GM20431 (cell line): ENCODE results near the gene AHRR.
"Not testable (repeated sequence)": the region's sequence is repeated elsewhere in the genome, so short reads cannot be mapped to it uniquely, and the experiment has no call there.

Experiments
- in situ Hi-C: fragments of 300-500 bp; cut with MseI, MboI; formaldehyde crosslinking; loops from one replicate; pipeline ENCODE4 v1.15.0; 2020; ENCODE audit warnings: low sequenced_read_pairs; ENCODE audit not compliant: unreplicated experiment

The AHRR gene

DNA sequence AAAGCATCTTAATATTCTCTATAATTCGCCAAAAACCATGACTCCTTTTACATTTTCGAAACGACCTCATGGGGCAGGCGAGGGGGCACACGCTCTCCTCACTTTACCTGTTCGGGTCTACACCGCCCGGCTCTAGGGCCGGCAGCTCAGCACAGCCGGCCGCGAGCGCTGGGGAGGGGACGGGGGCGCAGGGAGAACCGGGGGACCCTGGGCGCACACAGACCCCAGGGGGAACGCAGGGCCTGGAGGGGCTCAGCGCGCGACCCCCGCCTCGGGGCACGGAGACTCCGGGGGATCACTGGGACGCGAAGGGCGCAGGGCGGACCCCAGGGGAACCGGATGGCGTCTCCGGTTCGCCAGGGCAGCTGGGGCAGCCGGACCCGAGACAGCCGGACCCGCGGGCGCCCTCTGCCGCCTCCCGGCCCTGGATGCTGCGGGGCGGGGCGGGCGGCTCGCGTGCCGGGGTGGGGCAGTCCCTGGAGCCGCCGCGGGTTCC, at the start of gene AHRR:
AHRR (plus strand) TSS at position 485 of the 496 bp plus-strand sequence. CDS start 22,189 bp downstream, outside the sequence.
- in situ Hi-C loops, result no loop called here

GRCh38 chr5:271828-272167, 49.7 kb upstream of the AHRR start:
- in situ Hi-C loops, result not testable (repeated sequence)

DNA sequence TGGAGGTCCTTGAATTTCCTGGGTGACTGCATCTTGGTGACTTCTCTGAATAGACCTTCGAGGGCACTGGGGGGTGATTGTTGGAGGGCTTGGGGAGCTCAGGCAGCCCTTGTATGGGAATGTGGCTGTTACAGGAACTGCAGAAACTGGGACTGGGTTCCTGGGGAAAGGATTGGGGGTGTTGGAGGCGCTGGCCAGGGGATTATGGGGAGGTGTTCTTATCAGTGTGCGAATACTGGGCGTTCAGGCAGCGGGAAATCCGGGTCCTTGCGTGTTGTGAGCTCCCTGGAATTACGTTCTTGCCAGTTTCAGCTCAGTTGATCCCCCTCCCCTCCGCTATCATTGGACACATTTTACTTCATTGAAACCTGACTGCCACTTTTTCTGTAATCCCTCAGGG, 48.4 kb upstream of the AHRR start:
- in situ Hi-C loops, result not testable (repeated sequence)

- in situ Hi-C loops, result not testable (repeated sequence)
Observed at GRCh38 chr5:273491-273890, 48.0 kb upstream of the AHRR start.

DNA sequence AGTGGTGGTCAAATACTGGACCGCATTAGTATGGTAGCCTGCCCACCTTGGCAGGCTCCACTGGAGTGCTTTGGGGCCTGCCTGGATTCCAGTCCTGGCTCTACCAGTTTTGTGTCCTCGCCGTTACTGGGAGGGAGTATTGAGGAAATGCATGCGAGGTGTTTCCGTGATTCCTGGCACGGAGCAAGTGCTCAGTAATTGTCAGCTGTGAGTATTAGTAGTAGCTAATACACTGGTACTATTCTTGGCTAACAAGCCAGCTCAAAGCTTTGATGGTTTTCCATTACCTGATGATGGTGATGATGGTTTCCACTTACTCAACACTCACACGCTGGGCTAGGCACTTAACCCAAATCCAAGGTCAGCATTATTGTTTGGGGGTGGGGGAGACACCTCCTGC, 47.2 kb upstream of the AHRR start:
- in situ Hi-C loops, result not testable (repeated sequence)

- in situ Hi-C loops, result no loop called here
Observed at GRCh38 chr5:278646-279045, 42.9 kb upstream of the AHRR start.

- in situ Hi-C loops, result not testable (repeated sequence)
Observed at GRCh38 chr5:279051-279665, 42.4 kb upstream of the AHRR start.

DNA sequence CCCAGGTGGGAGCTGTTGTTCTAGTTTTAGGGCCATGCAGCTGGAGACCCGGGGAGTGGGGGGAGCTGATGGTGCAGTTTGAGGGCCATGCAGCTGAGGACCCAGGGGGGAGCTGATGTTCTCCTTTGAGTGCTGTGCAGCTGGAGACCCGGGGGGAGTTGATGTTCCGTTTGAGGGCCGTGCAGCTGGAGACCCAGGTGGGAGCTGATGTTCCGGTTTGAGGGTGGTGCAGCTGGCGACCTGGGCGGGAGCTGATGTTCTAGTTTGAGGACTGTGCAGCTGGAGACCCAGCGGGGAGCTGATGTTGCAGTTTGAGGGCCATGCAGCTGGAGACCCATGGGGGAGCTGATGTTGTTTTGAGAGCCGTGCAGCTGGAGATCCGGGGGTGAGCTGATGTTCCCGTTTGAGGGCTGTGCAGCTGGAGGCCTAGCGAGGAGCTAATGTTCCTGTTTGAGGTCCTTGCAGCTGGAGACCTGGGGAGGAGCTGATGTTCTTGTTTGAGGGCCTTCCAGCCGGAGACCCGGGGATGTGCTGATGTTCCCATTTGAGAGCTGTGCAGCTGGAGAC, 35.4 kb upstream of the AHRR start:
- in situ Hi-C loops, result no loop called here

- in situ Hi-C loops, result not testable (repeated sequence)
Observed at GRCh38 chr5:290200-290599, 31.3 kb upstream of the AHRR start.

DNA sequence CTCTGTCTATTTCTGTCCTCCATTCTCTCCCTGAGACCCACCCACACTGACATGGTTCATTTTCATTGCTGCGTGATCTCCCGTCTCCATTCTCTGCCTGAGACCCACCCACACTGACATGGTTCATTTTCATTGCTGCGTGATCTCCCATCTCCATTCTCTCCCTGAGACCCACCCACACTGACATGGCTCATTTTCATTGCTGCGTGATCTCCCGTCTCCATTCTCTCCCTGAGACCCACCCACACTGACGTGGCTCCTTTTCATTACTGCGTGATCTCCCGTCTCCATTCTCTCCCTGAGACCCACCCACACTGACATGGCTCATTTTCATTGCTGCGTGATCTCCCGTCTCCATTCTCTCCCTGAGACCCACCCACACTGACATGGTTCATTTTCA, 30.2 kb upstream of the AHRR start:
- in situ Hi-C loops, result not testable (repeated sequence)

DNA sequence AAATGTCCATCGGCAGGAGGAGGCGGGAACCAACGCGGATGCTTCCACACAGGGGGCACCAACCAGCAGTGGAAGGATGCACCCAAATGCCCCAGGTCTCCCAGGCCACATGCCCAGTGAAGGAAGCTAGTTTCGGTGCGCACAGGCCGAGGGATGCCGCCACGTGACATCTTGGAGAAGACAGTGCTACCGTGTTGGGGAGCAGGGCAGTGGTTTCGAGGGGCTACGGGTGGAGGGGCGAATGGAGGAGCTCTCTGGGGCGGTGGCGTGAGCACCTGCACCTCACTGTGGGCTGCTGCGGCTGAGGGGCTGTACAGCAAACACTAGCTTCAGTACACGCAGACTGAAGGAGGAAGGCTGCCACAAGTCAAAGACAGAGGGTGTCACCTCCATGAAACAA, 26.7 kb upstream of the AHRR start:
- in situ Hi-C loops, result not testable (repeated sequence)

DNA sequence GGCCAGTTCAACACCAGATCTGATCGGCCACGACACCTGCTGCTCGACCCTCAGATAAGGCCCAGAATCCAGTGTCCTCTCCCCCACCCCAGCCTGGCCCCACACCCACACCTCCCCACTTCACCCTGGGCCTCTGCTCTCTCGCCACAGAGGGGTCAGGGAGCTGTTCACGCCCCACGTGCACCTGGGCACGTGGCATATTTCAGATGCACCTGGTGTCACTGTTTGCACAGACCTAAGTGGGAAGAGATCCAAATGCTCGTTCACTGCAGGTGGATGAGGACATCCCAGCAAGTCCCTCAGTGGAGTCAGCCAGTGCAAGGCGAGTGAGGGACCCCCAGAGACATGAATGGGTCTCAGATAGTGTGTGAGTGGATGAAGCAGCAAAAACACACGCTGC, 25.3 kb upstream of the AHRR start:
- in situ Hi-C loops, result not testable (repeated sequence)

GRCh38 chr5:296954-297353, 24.6 kb upstream of the AHRR start:
- in situ Hi-C loops, result not testable (repeated sequence)

GRCh38 chr5:297448-297847, 24.1 kb upstream of the AHRR start:
- in situ Hi-C loops, result not testable (repeated sequence)

DNA sequence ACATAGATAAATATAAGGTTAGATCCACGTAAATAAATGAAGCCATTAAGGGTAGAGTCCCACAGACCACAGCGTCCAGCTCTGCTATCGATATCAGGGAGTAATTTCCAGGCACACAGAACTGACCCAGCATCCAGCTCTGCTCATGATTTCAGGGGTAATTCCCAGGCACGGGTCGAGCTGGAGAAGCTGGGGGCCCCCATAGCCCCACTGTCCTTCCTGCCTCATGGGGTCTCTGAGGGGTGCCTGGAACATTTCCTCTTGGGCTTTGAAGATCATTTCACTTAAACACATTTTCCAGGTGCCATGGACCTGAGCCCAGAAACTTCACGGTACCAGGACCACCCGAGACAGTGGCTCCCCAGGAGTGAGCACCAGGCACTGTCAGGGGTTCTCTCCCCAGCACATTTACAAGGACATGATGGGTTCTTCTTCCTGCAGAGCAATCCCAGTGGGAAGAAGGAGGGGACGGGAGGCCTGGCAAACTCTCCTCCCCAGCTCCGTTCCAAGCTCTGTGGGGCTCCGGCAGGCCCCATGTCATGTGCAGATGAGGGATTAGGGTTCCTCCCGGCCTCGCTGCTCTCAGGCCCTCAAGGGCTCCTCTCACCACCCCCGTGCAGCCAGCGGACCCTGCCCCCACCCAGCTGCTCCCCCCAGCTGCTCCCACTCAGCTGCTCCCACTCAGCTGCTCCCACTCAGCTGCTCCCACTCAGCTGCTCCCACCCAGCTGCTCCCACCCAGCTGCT, 23.4 kb upstream of the AHRR start:
- in situ Hi-C loops, result not testable (repeated sequence)

- in situ Hi-C loops, result no loop called here
Observed at GRCh38 chr5:298737-299125, 22.8 kb upstream of the AHRR start.

DNA sequence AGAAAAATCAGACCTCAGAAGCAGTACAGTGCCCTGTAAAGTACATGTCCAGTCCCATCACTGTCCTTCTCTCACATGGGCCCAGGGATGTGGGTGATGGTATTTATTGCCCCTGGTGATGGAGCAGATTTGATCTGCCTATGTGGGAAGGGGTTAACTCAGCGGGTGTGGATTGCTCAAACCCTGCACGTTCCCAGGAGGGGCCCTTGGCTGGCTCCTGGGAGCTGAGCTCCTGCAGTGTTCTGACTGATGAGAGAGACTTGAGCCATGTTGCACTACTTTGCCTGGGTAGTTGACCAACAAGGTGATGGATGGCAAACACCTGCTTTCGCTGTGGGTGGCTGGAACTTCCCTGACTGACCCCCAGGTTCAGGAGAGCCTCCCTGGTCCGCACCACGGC, 21.6 kb upstream of the AHRR start:
- in situ Hi-C loops, result not testable (repeated sequence)

- in situ Hi-C loops, result not testable (repeated sequence)
Observed at GRCh38 chr5:300691-301435, 20.7 kb upstream of the AHRR start.

- in situ Hi-C loops, result not testable (repeated sequence)
Observed at GRCh38 chr5:302416-302815, 19.1 kb upstream of the AHRR start.

DNA sequence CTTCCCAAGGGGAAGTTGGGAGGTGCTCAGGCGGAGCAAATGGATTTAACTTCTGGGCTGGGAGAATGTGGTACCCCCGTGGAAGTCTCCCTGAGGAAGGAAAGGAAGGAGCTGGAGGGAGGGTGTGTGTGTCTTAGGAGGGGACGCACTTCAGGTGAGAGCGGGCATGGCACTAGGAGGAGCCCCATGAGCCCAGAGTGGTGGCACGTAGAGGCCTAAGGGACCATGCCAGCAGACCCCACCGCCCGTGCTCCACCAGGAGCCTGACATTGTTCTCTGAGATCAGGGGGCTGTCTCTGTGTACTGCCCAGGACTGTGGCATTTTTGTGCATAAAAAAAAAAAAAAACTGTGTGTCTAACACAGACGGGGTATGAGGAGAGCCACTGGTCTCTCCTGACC, 18.5 kb upstream of the AHRR start:
- in situ Hi-C loops, result no loop called here

DNA sequence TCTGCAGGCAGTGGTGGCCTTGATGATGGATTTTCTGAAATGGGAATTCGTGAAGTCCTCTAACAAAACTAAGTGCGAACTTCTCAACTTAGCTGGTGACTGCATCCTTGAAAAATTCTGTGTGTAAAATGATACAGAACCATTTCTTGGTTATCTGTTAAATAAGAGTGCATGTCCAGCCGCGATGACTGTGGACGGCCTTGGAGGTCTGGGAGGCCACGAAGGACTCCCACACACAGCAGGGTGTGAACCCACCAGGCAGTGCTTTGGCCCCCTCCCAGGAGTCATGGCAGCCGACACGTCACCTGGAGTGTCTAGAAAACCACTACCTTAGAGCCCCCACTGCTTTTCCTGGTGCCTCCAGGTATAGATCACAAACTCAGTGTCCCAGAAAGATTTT, 17.8 kb upstream of the AHRR start:
- in situ Hi-C loops, result not testable (repeated sequence)
